Naive thymus-derived CD4-positive, alpha-beta T cell (primary cell): ENCODE results near the gene ISX. TPM values are rescaled to one million over a fixed set of nuclear protein-coding genes. Genes with fewer than 3 reads are reported as not detected.

Source experiments
- ATAC-seq: fragments of 150-1000 bp; cut with Tn5 transposase; 2 replicates; pipeline ENCODE4 v1.10.0; 2021; ENCODE audit warnings: mild to moderate bottlenecking, moderate library complexity
- CTCF ChIA-PET: fragments of 350-600 bp; sonication (Branson Sonifier 250); formaldehyde crosslinking; loops from one replicate; lab custom pipeline; 2021; ENCODE audit warnings: antibody characterized with exemption; lab: Charles Lee
- POLR2A ChIA-PET: fragments of 350-600 bp; sonication (Branson Sonifier 250); formaldehyde crosslinking; loops from one replicate; lab custom pipeline; 2021; ENCODE audit warnings: antibody characterized with exemption, inconsistent platforms; lab: Charles Lee
- DNase-seq, 9 donors: peaks; one replicate each; pipeline versions ENCODE4 v3.0.0 to v3.0.0-alpha.2; 2020 to 2022; ENCODE audit warnings: mixed read lengths in 1 of 9
- H3K27ac ChIP-seq: one replicate; pipeline ENCODE4 v1.7.0; 2013; ENCODE audit warnings: mild to moderate bottlenecking, low read depth, low read length, moderate library complexity
- H3K27me3 ChIP-seq, 2 donors: one replicate each; pipeline ENCODE4 v1.7.0; 2013; ENCODE audit warnings: low read length in 2 of 2, mild to moderate bottlenecking in 2 of 2, moderate library complexity in 2 of 2; ENCODE audit not compliant: control insufficient read depth in 2 of 2, insufficient read depth in 2 of 2
- H3K36me3 ChIP-seq, 3 experiments: 1 replicate in 2 of 3; 2 replicates in 1 of 3; pipeline ENCODE4 v1.7.0; 2013; ENCODE audit warnings: low read length in 3 of 3, mild to moderate bottlenecking in 3 of 3, moderate library complexity in 1 of 3; ENCODE audit not compliant: insufficient read depth in 3 of 3, control insufficient read depth in 2 of 3
- H3K4me1 ChIP-seq, 2 donors: one replicate each; pipeline ENCODE4 v1.7.0; 2013; ENCODE audit warnings: low read length in 2 of 2, mild to moderate bottlenecking in 2 of 2, moderate library complexity in 1 of 2; ENCODE audit not compliant: control insufficient read depth in 2 of 2, insufficient read depth in 2 of 2
- H3K4me3 ChIP-seq: 2 replicates; pipeline ENCODE4 v1.7.0; 2013; ENCODE audit warnings: mild to moderate bottlenecking, low read length
- H3K9me3 ChIP-seq, 3 experiments: 1 replicate in 2 of 3; 2 replicates in 1 of 3; pipeline ENCODE4 v1.7.0; 2013; ENCODE audit warnings: low read length in 3 of 3; ENCODE audit not compliant: control insufficient read depth in 2 of 3
- H3K27ac Mint-ChIP-seq, 9 donors: one replicate each; pipeline ENCODE4 v1.8.0; 2020 to 2022; ENCODE audit warnings: mixed read lengths in 9 of 9, mild to moderate bottlenecking in 8 of 9, moderate library complexity in 5 of 9, inconsistent platforms in 2 of 9
- H3K27me3 Mint-ChIP-seq, 5 donors: one replicate each; pipeline ENCODE4 v1.8.0; 2021 to 2022; ENCODE audit warnings: mixed read lengths in 5 of 5, mild to moderate bottlenecking in 1 of 5
- H3K36me3 Mint-ChIP-seq, 5 donors: one replicate each; pipeline ENCODE4 v1.8.0; 2020 to 2022; ENCODE audit warnings: mixed read lengths in 5 of 5, mild to moderate bottlenecking in 3 of 5, inconsistent platforms in 1 of 5
- H3K4me1 Mint-ChIP-seq, 7 donors: one replicate each; pipeline ENCODE4 v1.8.0; 2020 to 2022; ENCODE audit warnings: mixed read lengths in 7 of 7, mild to moderate bottlenecking in 3 of 7, inconsistent platforms in 1 of 7
- H3K4me3 Mint-ChIP-seq, 10 donors: one replicate each; pipeline ENCODE4 v1.8.0; 2020 to 2022; ENCODE audit warnings: mild to moderate bottlenecking in 10 of 10, mixed read lengths in 10 of 10, moderate library complexity in 6 of 10, inconsistent platforms in 2 of 10
- H3K9me3 Mint-ChIP-seq, 11 donors: one replicate each; pipeline ENCODE4 v1.8.0; 2020 to 2022; ENCODE audit warnings: mixed read lengths in 11 of 11, mild to moderate bottlenecking in 4 of 11, inconsistent platforms in 1 of 11, moderate library complexity in 1 of 11
- intact Hi-C, 2 donors: fragments of 100-400 bp; cut with micrococcal nuclease; formaldehyde crosslinking; loops; one replicate each; pipeline ENCODE4 v1.15.1; 2023
- polyA plus RNA-seq, 2 donors: library from polyadenylated mRNA; unstranded; fragments of 300-500 nt; fragmentation: Illumina TruSeq; gene quantifications; one replicate each; pipeline ENCODE4 v1.2.3, GENCODE V29; 2021
- total RNA-seq, 6 experiments: library from RNA in 5 of 6; stranded (reverse) in 5 of 6; gene quantifications; 1 replicate in 5 of 6; 2 replicates in 1 of 6; pipeline ENCODE4 v1.2.3 and lab custom pipeline; 2021 to 2026

ISX gene
- total and polyA plus RNA-seq, 7 experiments from 2014 or later: not detected

DNA sequence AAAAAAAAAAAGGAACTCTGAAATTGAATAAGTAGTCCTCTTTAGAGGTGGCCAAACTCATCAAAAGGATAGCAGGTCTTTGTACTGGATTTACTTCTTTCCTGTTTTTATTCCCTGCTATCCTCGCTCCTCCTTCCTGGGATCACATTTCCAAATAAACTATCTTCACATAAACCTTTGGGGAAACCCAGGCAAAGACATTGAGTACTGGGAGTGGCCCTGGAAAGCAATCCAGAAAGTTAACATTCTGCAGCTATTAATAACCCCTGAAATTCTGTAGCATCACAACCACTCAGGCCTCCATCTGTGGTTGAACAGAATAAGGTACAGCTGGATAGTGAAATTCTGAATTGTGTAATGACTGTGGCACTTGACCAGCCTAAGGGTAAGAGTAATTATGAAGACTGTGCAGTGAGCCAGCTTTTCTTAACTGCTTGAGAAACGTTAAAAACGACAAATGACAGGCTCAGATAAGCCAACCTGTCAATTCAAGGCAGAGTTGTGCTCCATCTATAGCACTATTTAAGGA, 58.8 kb downstream of the ISX start:
- POLR2A ChIA-PET: no interaction called here

GRCh38 chr22:35126993-35127392, 61.0 kb downstream of the ISX start:
- POLR2A ChIA-PET: no interaction called here
- DNase-seq (no peak), ATAC-seq (no peak)
- intact Hi-C loops: no loop called here
- H3K4me3 ChIP-seq: no peak overlapping the region
- no peaks in the 10 kb centered on the region for H3K9me3 ChIP-seq
- H3K27me3 Mint-ChIP-seq: peaks cover 2 to 42% (median 26%) of the 10 kb centered on the region in 5 donors
- H3K27me3 ChIP-seq: no peaks in the 10 kb centered on the region
- H3K27ac Mint-ChIP-seq: no peak overlapping the region
- no peak overlapping the region for H3K27ac ChIP-seq
- no peak overlapping the region for H3K4me3 Mint-ChIP-seq
- no peaks in the 10 kb centered on the region for H3K36me3 ChIP-seq
- H3K4me1 ChIP-seq: no peaks in the 10 kb centered on the region
- peaks cover 0 to 7% (median 0%) of the 10 kb centered on the region in 7 donors for H3K4me1 Mint-ChIP-seq
- peaks cover 0 to 1% (median 0%) of the 10 kb centered on the region in 11 donors for H3K9me3 Mint-ChIP-seq
- H3K36me3 Mint-ChIP-seq: no peaks in the 10 kb centered on the region
- CTCF ChIA-PET: no interaction called here

More for the DNA sequence above, 58.8 kb downstream of the ISX start:
- Mint-ChIP-seq H3K27me3 (peaks cover 0 to 37% (median 21%) of the 10 kb centered on the region in 5 donors), H3K27ac (no peak overlapping the region), H3K4me3 (no peak overlapping the region), H3K9me3 (peaks cover 0 to 1% (median 0%) of the 10 kb centered on the region in 11 donors), H3K4me1 (no peaks in the 10 kb centered on the region), H3K36me3 (no peaks in the 10 kb centered on the region)
- Histone ChIP-seq H3K27ac (no peak overlapping the region), H3K4me3 (no peak overlapping the region), H3K9me3 (no peaks in the 10 kb centered on the region), H3K36me3 (no peaks in the 10 kb centered on the region), H3K4me1 (no peaks in the 10 kb centered on the region), H3K27me3 (no peaks in the 10 kb centered on the region)
- CTCF ChIA-PET: no interaction called here
- DNase-seq: no peak
- ATAC-seq: no peak
- intact Hi-C loops: no loop called here

DNA sequence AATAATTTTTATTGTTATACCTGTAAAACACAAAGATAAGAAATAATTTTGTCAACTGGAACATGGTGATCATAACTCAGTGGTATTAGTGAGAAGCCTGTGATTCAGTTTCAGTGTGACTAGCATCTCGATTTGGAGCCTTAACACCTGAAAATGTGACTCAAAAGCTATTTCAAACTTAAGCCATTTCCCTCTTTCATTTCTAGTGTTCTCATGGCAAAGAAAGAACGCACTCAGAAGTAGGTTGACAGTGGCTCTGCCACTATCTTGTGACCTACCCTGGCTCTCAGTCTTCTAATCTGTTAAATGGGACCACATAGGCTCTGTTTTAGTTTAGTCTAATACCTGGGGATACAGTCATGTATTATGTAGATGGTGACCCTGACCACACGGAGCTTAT, 62.7 kb downstream of the ISX start:
- Mint-ChIP-seq H3K9me3 (peaks cover 0 to 1% (median 0%) of the 10 kb centered on the region in 11 donors), H3K27ac (no peak overlapping the region), H3K4me3 (no peak overlapping the region), H3K27me3 (peaks cover 4 to 48% (median 38%) of the 10 kb centered on the region in 5 donors), H3K4me1 (peaks cover 0 to 7% (median 0%) of the 10 kb centered on the region in 7 donors), H3K36me3 (no peaks in the 10 kb centered on the region)
- H3K27me3 ChIP-seq: no peaks in the 10 kb centered on the region
- ATAC-seq (no peak), DNase-seq (no peak)
- no peaks in the 10 kb centered on the region for H3K4me1 ChIP-seq
- ChIA-PET CTCF (no interaction called here), POLR2A (no interaction called here)
- H3K27ac ChIP-seq: no peak overlapping the region
- intact Hi-C loops: no loop called here
- H3K36me3 ChIP-seq: no peaks in the 10 kb centered on the region
- no peaks in the 10 kb centered on the region for H3K9me3 ChIP-seq
- no peak overlapping the region for H3K4me3 ChIP-seq

DNA sequence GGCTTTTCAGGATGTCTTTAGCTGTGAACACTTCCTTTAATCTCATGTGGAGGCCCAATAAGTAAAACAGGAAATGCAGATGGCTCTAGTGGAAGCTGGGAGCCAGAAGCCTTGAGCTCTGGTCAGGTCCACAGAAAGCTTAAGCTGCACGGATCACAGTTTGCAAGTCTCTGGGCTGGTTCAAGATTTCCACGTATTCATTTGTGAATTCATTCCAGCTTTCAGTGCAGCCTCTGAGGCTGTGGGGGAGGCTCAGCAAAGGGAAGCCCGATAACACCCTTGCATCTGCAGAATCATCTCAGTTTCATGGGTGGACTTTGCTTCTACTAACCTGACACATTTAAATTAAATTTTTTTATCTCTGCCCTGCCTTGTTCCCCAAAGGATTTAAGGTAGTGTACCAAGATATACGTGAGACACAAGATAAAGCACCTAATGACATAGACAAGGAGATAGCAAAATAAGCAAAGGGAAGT, 65.6 kb downstream of the ISX start:
- Histone ChIP-seq H3K4me3 (no peak overlapping the region), H3K4me1 (no peaks in the 10 kb centered on the region), H3K36me3 (no peaks in the 10 kb centered on the region), H3K27me3 (no peaks in the 10 kb centered on the region), H3K27ac (no peak overlapping the region), H3K9me3 (no peaks in the 10 kb centered on the region)
- no peak for ATAC-seq
- Mint-ChIP-seq H3K9me3 (peaks cover 0 to 1% (median 0%) of the 10 kb centered on the region in 11 donors), H3K27me3 (peaks cover 9 to 47% (median 39%) of the 10 kb centered on the region in 5 donors), H3K27ac (no peak overlapping the region), H3K4me3 (no peak overlapping the region), H3K4me1 (peaks cover 0 to 7% (median 2%) of the 10 kb centered on the region in 7 donors), H3K36me3 (no peaks in the 10 kb centered on the region)
- intact Hi-C loops: no loop called here
- POLR2A ChIA-PET: no interaction called here
- no peak for DNase-seq
- CTCF ChIA-PET: no interaction called here

GRCh38 chr22:35132568-35132967, 66.6 kb downstream of the ISX start:
- Histone ChIP-seq H3K36me3 (no peaks in the 10 kb centered on the region), H3K4me3 (no peak overlapping the region), H3K27me3 (no peaks in the 10 kb centered on the region), H3K9me3 (no peaks in the 10 kb centered on the region), H3K4me1 (no peaks in the 10 kb centered on the region), H3K27ac (no peak overlapping the region)
- no peak overlapping the region for H3K27ac Mint-ChIP-seq
- peaks cover 0 to 1% (median 0%) of the 10 kb centered on the region in 11 donors for H3K9me3 Mint-ChIP-seq
- DNase-seq: no peak
- peaks cover 0 to 9% (median 2%) of the 10 kb centered on the region in 7 donors for H3K4me1 Mint-ChIP-seq
- no peak for ATAC-seq
- intact Hi-C loops: no loop called here
- H3K27me3 Mint-ChIP-seq: peaks cover 9 to 47% (median 38%) of the 10 kb centered on the region in 5 donors
- ChIA-PET POLR2A (no interaction called here), CTCF (no interaction called here)
- no peaks in the 10 kb centered on the region for H3K36me3 Mint-ChIP-seq
- H3K4me3 Mint-ChIP-seq: no peak overlapping the region

GRCh38 chr22:35133702-35134380, 67.9 kb downstream of the ISX start:
- no peak for DNase-seq
- Histone ChIP-seq H3K36me3 (no peaks in the 10 kb centered on the region), H3K4me1 (no peaks in the 10 kb centered on the region), H3K9me3 (no peaks in the 10 kb centered on the region), H3K27me3 (no peaks in the 10 kb centered on the region), H3K4me3 (no peak overlapping the region), H3K27ac (no peak overlapping the region)
- H3K27ac Mint-ChIP-seq: no peak overlapping the region
- no peak overlapping the region for H3K4me3 Mint-ChIP-seq
- H3K9me3 Mint-ChIP-seq: peaks cover 0 to 3% (median 0%) of the 10 kb centered on the region in 11 donors
- peaks cover 9 to 43% (median 27%) of the 10 kb centered on the region in 5 donors for H3K27me3 Mint-ChIP-seq
- H3K4me1 Mint-ChIP-seq: peaks cover 0 to 9% (median 2%) of the 10 kb centered on the region in 7 donors
- intact Hi-C loops: no loop called here
- CTCF ChIA-PET: no interaction called here
- no peak for ATAC-seq
- POLR2A ChIA-PET: no interaction called here
- no peaks in the 10 kb centered on the region for H3K36me3 Mint-ChIP-seq
